OCI-LY1 (cell line): ENCODE data around the gene DOK6.

Source experiments
- H2AFZ ChIP-seq: fragments of 200-600 bp; sonication (generic), shearing (Covaris generic); 2 replicates; pipeline ENCODE4 v1.6.0; 2014; ENCODE audit warnings: antibody characterized with exemption, mild to moderate bottlenecking, low read length
- H3F3A ChIP-seq: fragments of 200-600 bp; sonication (generic), shearing (Covaris generic); 2 replicates; pipeline ENCODE4 v1.6.0; 2014; ENCODE audit warnings: mild to moderate bottlenecking, antibody characterized with exemption, low read length, moderate library complexity; ENCODE audit not compliant: insufficient read depth
- H3K27ac ChIP-seq: fragments of 200-600 bp; sonication (generic); 2 replicates; pipeline ENCODE4 v1.5.1; 2014; ENCODE audit warnings: low read length, mixed run types, mild to moderate bottlenecking, low read depth; ENCODE audit not compliant: poor library complexity, severe bottlenecking
- H3K27me3 ChIP-seq: fragments of 200-600 bp; sonication (generic); 2 replicates; pipeline ENCODE4 v1.6.0; 2014; ENCODE audit warnings: antibody characterized with exemption, mild to moderate bottlenecking, low read length, moderate library complexity; ENCODE audit not compliant: insufficient read depth
- H3K36me3 ChIP-seq: fragments of 200-600 bp; sonication (generic); 2 replicates; pipeline ENCODE4 v1.6.1; 2014; ENCODE audit warnings: mild to moderate bottlenecking, antibody characterized with exemption, low read length, moderate library complexity, mixed read lengths; ENCODE audit not compliant: insufficient read depth
- H3K4me1 ChIP-seq: fragments of 200-600 bp; sonication (generic); 2 replicates; pipeline ENCODE4 v1.5.1; 2014; ENCODE audit warnings: mild to moderate bottlenecking, low read length, moderate library complexity; ENCODE audit not compliant: insufficient read depth, severe bottlenecking
- H3K4me2 ChIP-seq: fragments of 200-600 bp; sonication (generic), shearing (Covaris generic); 2 replicates; pipeline ENCODE4 v1.6.1; 2014; ENCODE audit warnings: low read length
- H3K4me3 ChIP-seq: fragments of 200-600 bp; sonication (generic); 2 replicates; pipeline ENCODE4 v1.5.1; 2014; ENCODE audit warnings: low read length, low read depth, mild to moderate bottlenecking, mixed read lengths; ENCODE audit not compliant: poor library complexity, severe bottlenecking
- H3K79me2 ChIP-seq: fragments of 200-600 bp; shearing (Covaris generic); 2 replicates; pipeline ENCODE4 v1.6.1; 2016; ENCODE audit warnings: mixed run types, low read length, mixed read lengths; ENCODE audit not compliant: insufficient read depth
- H3K9ac ChIP-seq: fragments of 200-600 bp; sonication (generic), shearing (Covaris generic); 2 replicates; pipeline ENCODE4 v1.6.1; 2014; ENCODE audit warnings: mild to moderate bottlenecking, low read length, mixed read lengths
- H3K9me2 ChIP-seq: fragments of 200-600 bp; sonication (generic), shearing (Covaris generic); 2 replicates; pipeline ENCODE4 v1.6.1; 2014; ENCODE audit warnings: low read depth, mild to moderate bottlenecking, low read length, mixed read lengths
- H3K9me3 ChIP-seq: fragments of 200-600 bp; shearing (Covaris generic); 2 replicates; pipeline ENCODE4 v1.6.1; 2014; ENCODE audit warnings: low read length, mixed read lengths
- H4K20me1 ChIP-seq: fragments of 200-600 bp; sonication (generic), shearing (Covaris generic); 2 replicates; pipeline ENCODE4 v1.6.0; 2016; ENCODE audit warnings: mild to moderate bottlenecking, low read length; ENCODE audit not compliant: insufficient read depth
- CTCF ChIP-seq: fragments of 200-600 bp; sonication (generic), shearing (Covaris generic); IDR thresholded peaks from 2 replicates; pipeline ENCODE4 v1.5.1; 2017; ENCODE audit warnings: mild to moderate bottlenecking, antibody characterized with exemption, low read length, moderate library complexity, mixed read lengths
- EZH2 ChIP-seq: fragments of 200-600 bp; sonication (generic), shearing (Covaris generic); IDR thresholded peaks from 2 replicates; pipeline ENCODE4 v1.8.0; 2017; ENCODE audit warnings: borderline replicate concordance, mixed run types, mild to moderate bottlenecking, antibody characterized with exemption, low read length, moderate library complexity, mixed read lengths

The DOK6 gene

GRCh38 chr18:69558052-69558451, 157.4 kb downstream of the DOK6 start:
- no peaks in the 10 kb centered on the region for H3K4me1 ChIP-seq
- H3K4me2 ChIP-seq, result no peak overlapping the region
- H3K27me3 ChIP-seq, result no peaks in the 10 kb centered on the region

GRCh38 chr18:69559604-69560003, 158.9 kb downstream of the DOK6 start:
- TF ChIP-seq CTCF, result no peak
- TF ChIP-seq EZH2, result no peak
- H3F3A ChIP-seq, result no peaks in the 10 kb centered on the region
- H3K4me1 ChIP-seq, result no peaks in the 10 kb centered on the region
- no peaks in the 10 kb centered on the region for H3K79me2 ChIP-seq
- H3K27me3 ChIP-seq, result no peaks in the 10 kb centered on the region
- no peaks in the 10 kb centered on the region for H3K9me3 ChIP-seq
- no peak overlapping the region for H3K9ac ChIP-seq
- H3K9me2 ChIP-seq, result no peaks in the 10 kb centered on the region
- H3K4me2 ChIP-seq, result no peak overlapping the region
- no peak overlapping the region for H3K4me3 ChIP-seq
- no peak overlapping the region for H2AFZ ChIP-seq
- H3K27ac ChIP-seq, result no peak overlapping the region
- no peaks in the 10 kb centered on the region for H3K36me3 ChIP-seq
- H4K20me1 ChIP-seq, result no peaks in the 10 kb centered on the region

More at GRCh38 chr18:69558052-69558451, 157.4 kb downstream of the DOK6 start:
- H3K4me3 ChIP-seq, result no peak overlapping the region
- no peak overlapping the region for H3K27ac ChIP-seq
- H3K9ac ChIP-seq, result no peak overlapping the region
- no peaks in the 10 kb centered on the region for H3K9me3 ChIP-seq
- H3F3A ChIP-seq, result no peaks in the 10 kb centered on the region
- TF ChIP-seq CTCF (no peak), EZH2 (no peak)
- H3K36me3 ChIP-seq, result no peaks in the 10 kb centered on the region
- no peak overlapping the region for H2AFZ ChIP-seq
- H3K79me2 ChIP-seq, result no peaks in the 10 kb centered on the region
- no peaks in the 10 kb centered on the region for H4K20me1 ChIP-seq
- no peaks in the 10 kb centered on the region for H3K9me2 ChIP-seq

GRCh38 chr18:69564602-69565001, 163.9 kb downstream of the DOK6 start:
- no peak overlapping the region for H2AFZ ChIP-seq
- no peak overlapping the region for H3K9ac ChIP-seq
- H3K27ac ChIP-seq, result no peak overlapping the region
- no peaks in the 10 kb centered on the region for H3K4me1 ChIP-seq
- no peak overlapping the region for H3K4me3 ChIP-seq
- H3K27me3 ChIP-seq, result no peaks in the 10 kb centered on the region
- no peaks in the 10 kb centered on the region for H3K9me3 ChIP-seq
- no peaks in the 10 kb centered on the region for H3F3A ChIP-seq
- TF ChIP-seq CTCF, result no peak
- TF ChIP-seq EZH2, result no peak
- H4K20me1 ChIP-seq, result no peaks in the 10 kb centered on the region
- no peaks in the 10 kb centered on the region for H3K79me2 ChIP-seq
- H3K36me3 ChIP-seq, result no peaks in the 10 kb centered on the region
- no peaks in the 10 kb centered on the region for H3K9me2 ChIP-seq
- no peak overlapping the region for H3K4me2 ChIP-seq
